Motor neuron (in vitro differentiated cells): ENCODE measurements around the gene SMTNL2. TPM values are rescaled to one million over a fixed set of nuclear protein-coding genes. Genes with fewer than 3 reads are reported as not detected.
"Not testable (repeated sequence)": the region's sequence is repeated elsewhere in the genome, so short reads cannot be mapped to it uniquely, and the experiment has no call there.

Source experiments
- ATAC-seq, 8 experiments: fragments of 200-7000 bp; cut with Tn5 transposase; replicated peaks in 6 of 8; 2 replicates each; pipeline ENCODE4 v1.8.0; 2021; ENCODE audit warnings: mild to moderate bottlenecking in 8 of 8, moderate library complexity in 8 of 8
- H3K27ac ChIP-seq, 2 donors: fragments of 250-450 bp; sonication (Bioruptor Pico); 2 replicates each; pipeline ENCODE4 v1.9.0; 2021; ENCODE audit warnings: antibody characterized with exemption in 2 of 2, mild to moderate bottlenecking in 2 of 2, moderate library complexity in 1 of 2
- H3K4me1 ChIP-seq, 2 donors: fragments of 250-450 bp; sonication (Bioruptor Pico); replicated peaks in 1 of 2; 2 replicates each; pipeline ENCODE4 v1.6.1; 2021; ENCODE audit warnings: antibody characterized with exemption in 2 of 2, mild to moderate bottlenecking in 2 of 2, moderate library complexity in 1 of 2
- H3K4me3 ChIP-seq, 5 donors: fragments of 250-450 bp; sonication (Bioruptor Pico); 2 replicates each; pipeline ENCODE4 v1.9.0; 2021; ENCODE audit warnings: antibody characterized with exemption in 5 of 5, mild to moderate bottlenecking in 5 of 5, moderate library complexity in 4 of 5
- whole genome bisulfite sequencing, 10 experiments: fragments of 450-650 bp; shearing (Covaris generic); methylation state at CpG; one replicate each; pipeline ENCODE4 v1.0.0; 2022; 5-methylcytosine and 5-hydroxymethylcytosine counted together
- in situ Hi-C, 9 experiments: fragments of 400-800 bp; cut with MboI; loops; one replicate each; pipeline ENCODE4 v1.15.0; 2021; ENCODE audit warnings: low sequenced_read_pairs in 9 of 9, low pct_unique_long_range_greater_than_20kb in 2 of 9; ENCODE audit not compliant: unreplicated experiment in 9 of 9
- total RNA-seq, 8 experiments: library from RNA; unstranded; fragments of 300-600 nt; gene quantifications; 2 replicates each; pipeline versions ENCODE4 v1.2.3 to v1.2.4, GENCODE V29; 2022

Gene SMTNL2
- total RNA-seq, 8 experiments from 2014 or later, result 0.20 to 13.5 (median 0.82) TPM

GRCh38 chr17:4585638-4585994 is 1.3 kb downstream of the SMTNL2 start:
- Histone ChIP-seq H3K4me1 (peaks cover 18 to 28% of the 10 kb centered on the region in 2 donors), H3K4me3 (peak overlapping the region in 1 of 5 donors; percentile 38), H3K27ac (no peak overlapping the region)
- in situ Hi-C loops, result no loop called here
- 17 to 80% methylated on average over 1 of the region's 7 CpGs; no CpG with 5 or more reads in 8 of the 10 experiments for WGBS, 10 experiments
- ATAC-seq, result no peak

GRCh38 chr17:4586043-4586442 is 1.7 kb downstream of the SMTNL2 start:
- WGBS, 10 experiments, result 38 to 100% (median 81%) methylated on average over 1 to 6 of the region's 9 CpGs; no CpG with 5 or more reads in 3 of the 10 experiments
- peak in 1 of 8 experiments; percentile 1 for ATAC-seq
- H3K27ac ChIP-seq, result no peak overlapping the region
- in situ Hi-C loops, result no loop called here
- H3K4me1 ChIP-seq, result peaks cover 18 to 28% of the 10 kb centered on the region in 2 donors
- no peak overlapping the region for H3K4me3 ChIP-seq

- WGBS, 10 experiments, result 0 to 100% (median 70%) methylated on average over 1 to 3 of the region's 7 CpGs; no CpG with 5 or more reads in 6 of the 10 experiments
- no peak overlapping the region for H3K4me3 ChIP-seq
These were observed 2.9 kb downstream of the SMTNL2 start for GRCh38 chr17:4587195-4587594.

GRCh38 chr17:4587803-4588202 is 3.5 kb downstream of the SMTNL2 start:
- in situ Hi-C loops, result no loop called here
- 56 to 100% (median 73%) methylated on average over 1 to 6 of the region's 9 CpGs; no CpG with 5 or more reads in 5 of the 10 experiments for WGBS, 10 experiments
- no peak for ATAC-seq
- Histone ChIP-seq H3K4me3 (no peak overlapping the region), H3K27ac (no peak overlapping the region), H3K4me1 (peaks cover 9 to 27% of the 10 kb centered on the region in 2 donors)

More at GRCh38 chr17:4587195-4587594, 2.9 kb downstream of the SMTNL2 start:
- in situ Hi-C loops, result no loop called here
- H3K4me1 ChIP-seq, result peaks cover 15 to 33% of the 10 kb centered on the region in 2 donors
- ATAC-seq, result no peak
- H3K27ac ChIP-seq, result no peak overlapping the region

DNA sequence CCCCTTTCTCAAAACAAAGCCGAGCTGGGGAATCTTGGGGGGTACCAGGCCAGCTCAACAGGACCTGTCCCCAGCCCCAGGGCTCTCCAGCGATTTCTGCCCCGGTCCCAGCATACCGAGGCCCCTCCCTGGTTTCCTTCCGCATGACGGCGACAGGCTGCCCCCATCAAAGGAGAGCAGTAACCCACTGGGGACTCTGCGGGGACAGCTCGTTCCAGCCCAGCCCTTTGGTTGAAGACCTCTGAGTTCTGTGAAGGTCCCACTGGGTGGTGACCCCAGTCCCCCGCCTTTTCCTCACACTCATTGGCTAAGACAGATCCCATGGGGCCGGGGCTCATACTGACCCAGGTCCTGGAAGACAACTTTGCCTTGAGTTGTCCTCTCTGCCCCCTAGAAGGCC is 4.1 kb downstream of the SMTNL2 start:
- Histone ChIP-seq H3K4me1 (peaks cover 3 to 27% of the 10 kb centered on the region in 2 donors), H3K27ac (no peak overlapping the region), H3K4me3 (no peak overlapping the region)
- in situ Hi-C loops, result no loop called here
- WGBS, 10 experiments, result 60 to 83% methylated on average over 1 to 4 of the region's 11 CpGs; no CpG with 5 or more reads in 8 of the 10 experiments
- no peak for ATAC-seq

GRCh38 chr17:4588898-4589625 is 4.7 kb downstream of the SMTNL2 start:
- 20 to 100% (median 87%) methylated on average over 1 to 5 of the region's 22 CpGs; no CpG with 5 or more reads in 5 of the 10 experiments for WGBS, 10 experiments
- Histone ChIP-seq H3K4me3 (no peak overlapping the region), H3K27ac (no peak overlapping the region), H3K4me1 (peaks cover 0 to 22% of the 10 kb centered on the region in 2 donors)
- ATAC-seq, result no peak
- in situ Hi-C loops, result no loop called here

DNA sequence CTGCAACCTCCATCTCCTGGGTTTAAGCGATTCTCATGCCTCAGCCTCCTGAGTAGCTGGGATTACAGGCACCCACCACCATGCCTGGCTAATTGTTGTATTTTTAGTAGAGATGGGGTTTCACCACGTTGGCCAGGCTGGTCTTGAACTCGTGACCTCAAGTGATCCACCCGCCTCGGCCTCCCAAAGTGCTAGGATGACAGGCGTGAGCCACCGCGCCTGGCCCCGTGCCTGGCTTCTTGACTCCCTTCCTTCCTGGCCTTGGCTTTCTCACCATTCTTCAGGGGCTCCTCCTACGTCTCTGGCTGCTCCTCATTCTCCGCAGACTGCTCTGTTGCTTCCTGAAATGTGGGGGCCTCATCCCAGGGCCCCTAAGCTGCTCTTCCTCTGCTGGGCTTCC is 5.7 kb downstream of the SMTNL2 start:
- ATAC-seq, in situ Hi-C loops, H3K27ac ChIP-seq, H3K4me3 ChIP-seq: not testable (repeated sequence)
- peaks cover 0 to 23% of the 10 kb centered on the region in 2 donors for H3K4me1 ChIP-seq
- 60 to 100% (median 93%) methylated on average over 1 to 3 of the region's 11 CpGs; no CpG with 5 or more reads in 5 of the 10 experiments for WGBS, 10 experiments

GRCh38 chr17:4590981-4591453 is 6.7 kb downstream of the SMTNL2 start:
- ATAC-seq, result no peak
- no peak overlapping the region for H3K27ac ChIP-seq
- in situ Hi-C loops, result no loop called here
- H3K4me3 ChIP-seq, result no peak overlapping the region
- H3K4me1 ChIP-seq, result peaks cover 0 to 23% of the 10 kb centered on the region in 2 donors
- 55 to 100% (median 100%) methylated on average over 1 to 3 of the region's 10 CpGs; no CpG with 5 or more reads in 5 of the 10 experiments for WGBS, 10 experiments

DNA sequence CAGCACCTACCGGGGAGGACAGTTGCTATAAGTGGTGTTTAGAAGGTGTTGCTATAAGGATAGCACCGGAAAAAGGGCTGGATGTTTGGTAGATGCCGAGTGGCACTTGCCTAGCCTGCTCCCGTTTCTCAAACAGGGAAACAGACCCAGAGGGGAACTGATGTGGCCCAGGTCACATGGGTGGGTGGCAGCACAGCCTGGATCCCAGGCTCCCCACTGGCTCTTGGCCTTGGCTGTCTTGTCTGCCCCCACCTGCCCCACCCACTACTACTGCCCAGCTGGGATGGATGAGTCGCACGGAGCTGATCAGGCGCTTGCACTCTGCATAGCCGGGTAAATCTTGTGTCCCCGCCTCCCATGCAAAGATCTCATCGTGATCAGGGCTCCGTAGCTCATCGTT is 7.2 kb downstream of the SMTNL2 start:
- peak; percentile 69 to 92 (median 90) for ATAC-seq
- WGBS, 10 experiments, result 0 to 71% (median 49%) methylated on average over 1 to 9 of the region's 12 CpGs; no CpG with 5 or more reads in 6 of the 10 experiments
- Histone ChIP-seq H3K4me1 (peaks cover 0 to 23% of the 10 kb centered on the region in 2 donors), H3K27ac (no peak overlapping the region), H3K4me3 (no peak overlapping the region)
- in situ Hi-C loops, result no loop called here

DNA sequence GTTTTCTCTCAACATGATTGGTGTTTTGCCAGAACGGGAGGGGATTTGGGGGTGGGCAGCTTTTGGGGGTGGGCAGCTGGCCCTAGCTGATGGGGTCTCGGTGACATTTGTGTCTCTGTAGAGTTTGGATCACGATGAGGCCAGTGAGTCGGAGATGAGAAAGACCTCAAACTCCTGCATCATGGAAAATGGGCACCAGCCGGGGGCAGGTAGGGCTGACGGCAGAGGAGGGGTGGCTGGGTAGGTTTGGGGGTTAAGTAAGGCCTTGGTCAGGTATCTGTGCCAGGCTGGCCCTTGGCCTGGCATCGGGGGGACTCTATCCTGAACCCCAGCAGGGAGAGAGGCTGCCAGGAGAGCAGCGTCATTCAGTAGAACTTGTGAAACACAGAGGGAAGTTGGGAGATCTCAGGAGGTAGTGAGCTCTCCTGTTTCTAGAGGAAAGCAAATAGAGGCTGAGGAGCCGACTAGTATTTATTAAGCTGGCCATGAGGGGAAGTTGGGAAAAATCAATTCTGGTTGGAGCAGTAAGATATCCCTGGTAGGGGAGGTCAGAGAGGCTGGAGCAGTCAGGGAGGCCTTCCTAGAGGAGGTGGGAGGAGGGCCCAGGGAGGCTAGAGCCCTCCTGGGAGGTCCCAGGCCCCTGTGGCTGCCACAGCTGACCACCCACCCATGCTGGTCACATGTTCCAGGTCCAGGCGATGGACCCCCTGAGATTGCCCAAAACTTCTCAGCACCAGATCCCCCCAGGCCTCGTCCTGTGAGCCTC is 8.1 kb downstream of the SMTNL2 start:
- in situ Hi-C loops, result no loop called here
- Histone ChIP-seq H3K4me1 (peaks cover 0 to 23% of the 10 kb centered on the region in 2 donors), H3K4me3 (no peak overlapping the region), H3K27ac (no peak overlapping the region)
- no peak for ATAC-seq
- WGBS, 10 experiments, result 0 to 100% (median 51%) methylated on average over 1 to 6 of the region's 11 CpGs; no CpG with 5 or more reads in 2 of the 10 experiments

GRCh38 chr17:4593021-4593421 is 8.7 kb downstream of the SMTNL2 start:
- WGBS, 10 experiments, result 50 to 100% (median 85%) methylated on average over 1 to 4 of the region's 14 CpGs; no CpG with 5 or more reads in 7 of the 10 experiments
- in situ Hi-C loops, result no loop called here
- ATAC-seq, result peak in 1 of 8 experiments; percentile 1
- no peak overlapping the region for H3K4me3 ChIP-seq
- H3K27ac ChIP-seq, result no peak overlapping the region
- H3K4me1 ChIP-seq, result peaks cover 0 to 23% of the 10 kb centered on the region in 2 donors

- WGBS, 10 experiments, result 53 to 85% (median 80%) methylated on average over 1 to 6 of the region's 7 CpGs; no CpG with 5 or more reads in 5 of the 10 experiments
These were observed 10.1 kb downstream of the SMTNL2 start for GRCh38 chr17:4594406-4594805.

More at GRCh38 chr17:4594406-4594805, 10.1 kb downstream of the SMTNL2 start:
- ATAC-seq, result no peak
- Histone ChIP-seq H3K4me3 (no peak overlapping the region), H3K4me1 (peaks cover 7 to 32% of the 10 kb centered on the region in 2 donors), H3K27ac (no peak overlapping the region)
- in situ Hi-C loops, result no loop called here
